ENCODE data around the gene BCKDK. TPM values are rescaled to one million over a fixed set of nuclear protein-coding genes. Genes with fewer than 3 reads are reported as not detected.

BCKDK gene
- total RNA-seq, 2 experiments from 2014 or later = 39.0 to 40.4 TPM

- Histone ChIP-seq H3K9me2 (ENCODE audit: insufficient read depth, low read length) (no peaks in the 10 kb centered on the region), H3K27ac (ENCODE audit: low read depth, low read length, poor library complexity, severe bottlenecking) (no peak overlapping the region), H3K9me3 (ENCODE audit: low read length) (no peaks in the 10 kb centered on the region), H3K79me2 (ENCODE audit: insufficient read depth, low read depth, low read length) (no peaks in the 10 kb centered on the region), H3K4me2 (ENCODE audit: low read length) (no peak overlapping the region), H3K36me3 (ENCODE audit: insufficient read depth, low read length) (peaks cover 41% of the 10 kb centered on the region), H3K4me1 (ENCODE audit: insufficient read depth, low read length, poor library complexity, severe bottlenecking) (no peaks in the 10 kb centered on the region), H4K20me1 (ENCODE audit: insufficient read depth, low read length) (no peaks in the 10 kb centered on the region), H2AFZ (ENCODE audit: low read length) (no peak overlapping the region), H3K4me3 (ENCODE audit: low read depth, low read length, poor library complexity, severe bottlenecking) (no peak overlapping the region)
- TF ChIP-seq EZH2phosphoT487 (IDR thresholded peaks at IDR 0.05; ENCODE audit: borderline replicate concordance, low read depth, low read length) (no peak), CTCF (conservative IDR thresholded peaks at IDR 0.05; ENCODE audit: low read length) (no peak)
- POLR2A ChIA-PET = interaction anchor here (0.5 to 2.8 kb wide), 3 partner anchors 12 to 93 kb away, joined by 3 to 8 read pairs (median 4); partner anchors contain the start of gene KAT8
- no peak for DNase-seq (ENCODE audit: low spot score)
- intact Hi-C loops (cut with micrococcal nuclease; ENCODE audit: unreplicated experiment) = no loop called here
- CTCF ChIA-PET (ENCODE audit: unreplicated experiment) = no interaction called here
- BruUV-seq (replicated peaks) = no TSS peak
Observed at GRCh38 chr16:31129568-31130335, 21.6 kb downstream of the BCKDK start.

GRCh38 chr16:31130336-31130891, 22.2 kb downstream of the BCKDK start:
- peaks cover 41% of the 10 kb centered on the region for H3K36me3 ChIP-seq (ENCODE audit: insufficient read depth, low read length)
- no peaks in the 10 kb centered on the region for H3K9me3 ChIP-seq (ENCODE audit: low read length)
- no peak overlapping the region for H3K4me3 ChIP-seq (ENCODE audit: low read depth, low read length, poor library complexity, severe bottlenecking)
- POLR2A ChIA-PET = interaction anchor here (0.5 to 2.8 kb wide), 2 partner anchors 12 to 16 kb away, joined by 3 to 8 read pairs; partner anchors contain the start of gene KAT8
- DNase-seq (ENCODE audit: low spot score) = no peak
- no peak overlapping the region for H2AFZ ChIP-seq (ENCODE audit: low read length)
- no peak overlapping the region for H3K27ac ChIP-seq (ENCODE audit: low read depth, low read length, poor library complexity, severe bottlenecking)
- H3K4me2 ChIP-seq (ENCODE audit: low read length) = no peak overlapping the region
- no peaks in the 10 kb centered on the region for H3K9me2 ChIP-seq (ENCODE audit: insufficient read depth, low read length)
- intact Hi-C loops (cut with micrococcal nuclease; ENCODE audit: unreplicated experiment) = no loop called here
- CTCF ChIA-PET (ENCODE audit: unreplicated experiment) = no interaction called here
- no peaks in the 10 kb centered on the region for H4K20me1 ChIP-seq (ENCODE audit: insufficient read depth, low read length)
- BruUV-seq (replicated peaks) = TSS peak; percentile 62
- TF ChIP-seq EZH2phosphoT487 (IDR thresholded peaks at IDR 0.05; ENCODE audit: borderline replicate concordance, low read depth, low read length) (no peak), CTCF (conservative IDR thresholded peaks at IDR 0.05; ENCODE audit: low read length) (no peak)
- H3K4me1 ChIP-seq (ENCODE audit: insufficient read depth, low read length, poor library complexity, severe bottlenecking) = no peaks in the 10 kb centered on the region
- H3K79me2 ChIP-seq (ENCODE audit: insufficient read depth, low read depth, low read length) = no peaks in the 10 kb centered on the region

GRCh38 chr16:31130899-31131298, 22.7 kb downstream of the BCKDK start:
- TF ChIP-seq EZH2phosphoT487 (IDR thresholded peaks at IDR 0.05; ENCODE audit: borderline replicate concordance, low read depth, low read length) = no peak
- TF ChIP-seq CTCF (conservative IDR thresholded peaks at IDR 0.05; ENCODE audit: low read length) = no peak
- no peak overlapping the region for H3K4me3 ChIP-seq (ENCODE audit: low read depth, low read length, poor library complexity, severe bottlenecking)
- no peaks in the 10 kb centered on the region for H4K20me1 ChIP-seq (ENCODE audit: insufficient read depth, low read length)
- H3K9me2 ChIP-seq (ENCODE audit: insufficient read depth, low read length) = no peaks in the 10 kb centered on the region
- intact Hi-C loops (cut with micrococcal nuclease; ENCODE audit: unreplicated experiment) = no loop called here
- ChIA-PET POLR2A (interaction anchor here (2.8 kb wide), 1 partner anchor 13 kb away, joined by 8 read pairs; the partner anchor contains the start of gene KAT8), CTCF (ENCODE audit: unreplicated experiment) (no interaction called here)
- H3K4me1 ChIP-seq (ENCODE audit: insufficient read depth, low read length, poor library complexity, severe bottlenecking) = no peaks in the 10 kb centered on the region
- no peak overlapping the region for H3K27ac ChIP-seq (ENCODE audit: low read depth, low read length, poor library complexity, severe bottlenecking)
- no peak overlapping the region for H2AFZ ChIP-seq (ENCODE audit: low read length)
- H3K79me2 ChIP-seq (ENCODE audit: insufficient read depth, low read depth, low read length) = no peaks in the 10 kb centered on the region
- no peak for DNase-seq (ENCODE audit: low spot score)
- H3K9me3 ChIP-seq (ENCODE audit: low read length) = no peaks in the 10 kb centered on the region
- peaks cover 39% of the 10 kb centered on the region for H3K36me3 ChIP-seq (ENCODE audit: insufficient read depth, low read length)
- no peak overlapping the region for H3K4me2 ChIP-seq (ENCODE audit: low read length)
- BruUV-seq (replicated peaks) = no TSS peak
